ENCODE results near the gene PCDHA10.

Gene PCDHA10

GRCh38 chr5:140877262-140877581 is 21.5 kb downstream of the PCDHA10 start:
- no peak for TF ChIP-seq CTCF (IDR thresholded peaks at IDR 0.05; ENCODE audit: extremely low read depth, missing control alignments)
- DNase-seq (ENCODE audit: low spot score), result no peak

GRCh38 chr5:140881889-140882590 is 26.3 kb downstream of the PCDHA10 start, which contains the start of gene PCDHA13:
PCDHA13 (plus strand) TSS chr5:140882124; CDS start chr5:140882269, 145 bp downstream.
- DNase-seq (ENCODE audit: low spot score), result peak; percentile 4
- no peak for TF ChIP-seq CTCF (IDR thresholded peaks at IDR 0.05; ENCODE audit: extremely low read depth, missing control alignments)

- no peak for DNase-seq (ENCODE audit: low spot score)
- TF ChIP-seq CTCF (IDR thresholded peaks at IDR 0.05; ENCODE audit: extremely low read depth, missing control alignments), result no peak
These were observed 26.8 kb downstream of the PCDHA10 start for GRCh38 chr5:140882591-140882899.

- TF ChIP-seq CTCF (IDR thresholded peaks at IDR 0.05; ENCODE audit: extremely low read depth, missing control alignments), result no peak
- peak; percentile 12 for DNase-seq (ENCODE audit: low spot score)
These were observed 27.7 kb downstream of the PCDHA10 start for GRCh38 chr5:140883373-140883772.

- TF ChIP-seq CTCF (IDR thresholded peaks at IDR 0.05; ENCODE audit: extremely low read depth, missing control alignments), result no peak
These were observed 28.4 kb downstream of the PCDHA10 start for GRCh38 chr5:140883927-140884697.

GRCh38 chr5:140916325-140916724 is 60.6 kb downstream of the PCDHA10 start:
- TF ChIP-seq CTCF (IDR thresholded peaks at IDR 0.05; ENCODE audit: extremely low read depth, missing control alignments), result no peak
- DNase-seq (ENCODE audit: low spot score), result no peak

More at GRCh38 chr5:140883927-140884697, 28.4 kb downstream of the PCDHA10 start:
- peak; percentile 17 for DNase-seq (ENCODE audit: low spot score)

Data from GM20000 (cell line).